HEK293 (cell line): ENCODE measurements around the gene PPFIA2.

Experiments used
- CTCF ChIA-PET: fragments of 350-600 bp; formaldehyde crosslinking; extraction: SDS; loops from one replicate; lab custom pipeline; 2021; ENCODE audit warnings: antibody characterized with exemption; lab: Yijun Ruan, JAX
- POLR2A ChIA-PET: fragments of 300-600 bp; formaldehyde crosslinking; extraction: SDS; loops from one replicate; lab custom pipeline; 2020; ENCODE audit warnings: antibody characterized with exemption, inconsistent platforms; lab: Yijun Ruan, JAX
- H3K27ac ChIP-seq: fragments of 200-500 bp; sonication (Bioruptor generic); 2 replicates; pipeline ENCODE4 v1.5.1; 2014; ENCODE audit warnings: low read depth, low read length, control low read depth, inconsistent platforms; ENCODE audit errors: extremely low read depth
- H3K36me3 ChIP-seq, 2 experiments: fragments of 200-500 bp in 1 of 2; sonication (Bioruptor generic) in 1 of 2; 1 replicate in 1 of 2; 2 replicates in 1 of 2; pipeline ENCODE4 v1.5.1; 2014 to 2017; ENCODE audit warnings: inconsistent platforms in 2 of 2, low read length in 2 of 2; ENCODE audit not compliant: control insufficient read depth in 2 of 2, insufficient read depth in 1 of 2
- H3K4me1 ChIP-seq: fragments of 200-500 bp; sonication (Bioruptor generic); 2 replicates; pipeline ENCODE4 v1.5.1; 2014; ENCODE audit warnings: mild to moderate bottlenecking, low read length, inconsistent platforms; ENCODE audit not compliant: control insufficient read depth, insufficient read depth
- H3K4me3 ChIP-seq: 2 replicates; pipeline ENCODE4 v1.5.1; 2011; ENCODE audit warnings: low read depth, mild to moderate bottlenecking, control low read depth, low read length, moderate library complexity
- H3K9me3 ChIP-seq: fragments of 200-500 bp; sonication (Bioruptor generic); 2 replicates; pipeline ENCODE4 v1.5.1; 2014; ENCODE audit warnings: low read depth, low read length, inconsistent platforms; ENCODE audit not compliant: control insufficient read depth, insufficient read depth
- WT1 ChIP-seq: fragments of 450-650 bp; formaldehyde crosslinking; IDR thresholded peaks from 2 replicates; pipeline ENCODE4 v1.5.1; 2016; ENCODE audit warnings: missing biosample characterization, missing genetic modification characterization
- ZBTB1 ChIP-seq: fragments of 450-650 bp; formaldehyde crosslinking; IDR thresholded peaks from 2 replicates; pipeline ENCODE4 v1.5.1; 2016; ENCODE audit warnings: missing biosample characterization, missing genetic modification characterization
- ZFHX2 ChIP-seq: fragments of 450-650 bp; formaldehyde crosslinking; conservative IDR thresholded peaks from 2 replicates; pipeline ENCODE4 v1.5.1; 2016; ENCODE audit warnings: missing biosample characterization, missing genetic modification characterization
- ZNF114 ChIP-seq: fragments of 450-650 bp; formaldehyde crosslinking; IDR thresholded peaks from 2 replicates; pipeline ENCODE4 v1.5.0; 2017; ENCODE audit warnings: missing biosample characterization, missing genetic modification characterization
- ZNF132 ChIP-seq: fragments of 450-650 bp; formaldehyde crosslinking; IDR thresholded peaks from 2 replicates; pipeline ENCODE4 v1.5.1; 2017; ENCODE audit warnings: missing biosample characterization, missing genetic modification characterization, borderline replicate concordance
- ZNF16 ChIP-seq: fragments of 450-650 bp; formaldehyde crosslinking; IDR thresholded peaks from 2 replicates; pipeline ENCODE4 v1.5.1; 2016; ENCODE audit warnings: low read depth, missing biosample characterization, missing genetic modification characterization
- ZNF529 ChIP-seq: fragments of 450-650 bp; formaldehyde crosslinking; IDR thresholded peaks from 2 replicates; pipeline ENCODE4 v1.5.1; 2017; ENCODE audit warnings: missing genetic modification characterization, missing biosample characterization; ENCODE audit not compliant: insufficient replicate concordance
- ZNF664 ChIP-seq: fragments of 450-650 bp; formaldehyde crosslinking; IDR thresholded peaks from 2 replicates; pipeline ENCODE4 v1.5.1; 2016; ENCODE audit warnings: missing biosample characterization, missing genetic modification characterization
- ZXDB ChIP-seq: fragments of 450-650 bp; formaldehyde crosslinking; IDR thresholded peaks from 2 replicates; pipeline ENCODE4 v1.5.1; 2016; ENCODE audit warnings: missing biosample characterization, missing genetic modification characterization
- TF ChIP-seq, protein P1 (sequence below): fragments of 450-650 bp; formaldehyde crosslinking; IDR thresholded peaks from 2 replicates; pipeline ENCODE4 v1.5.1; 2016; ENCODE audit warnings: missing biosample characterization, missing genetic modification characterization
- TF ChIP-seq, protein P2 (sequence below): fragments of 450-650 bp; IDR thresholded peaks from 2 replicates; pipeline ENCODE4 v1.5.1; 2018; ENCODE audit warnings: missing biosample characterization, mild to moderate bottlenecking, missing genetic modification characterization
- TF ChIP-seq, protein P3 (sequence below): fragments of 450-650 bp; formaldehyde crosslinking; IDR thresholded peaks from 2 replicates; pipeline ENCODE4 v1.5.1; 2016; ENCODE audit warnings: missing biosample characterization, missing genetic modification characterization

The PPFIA2 gene

DNA sequence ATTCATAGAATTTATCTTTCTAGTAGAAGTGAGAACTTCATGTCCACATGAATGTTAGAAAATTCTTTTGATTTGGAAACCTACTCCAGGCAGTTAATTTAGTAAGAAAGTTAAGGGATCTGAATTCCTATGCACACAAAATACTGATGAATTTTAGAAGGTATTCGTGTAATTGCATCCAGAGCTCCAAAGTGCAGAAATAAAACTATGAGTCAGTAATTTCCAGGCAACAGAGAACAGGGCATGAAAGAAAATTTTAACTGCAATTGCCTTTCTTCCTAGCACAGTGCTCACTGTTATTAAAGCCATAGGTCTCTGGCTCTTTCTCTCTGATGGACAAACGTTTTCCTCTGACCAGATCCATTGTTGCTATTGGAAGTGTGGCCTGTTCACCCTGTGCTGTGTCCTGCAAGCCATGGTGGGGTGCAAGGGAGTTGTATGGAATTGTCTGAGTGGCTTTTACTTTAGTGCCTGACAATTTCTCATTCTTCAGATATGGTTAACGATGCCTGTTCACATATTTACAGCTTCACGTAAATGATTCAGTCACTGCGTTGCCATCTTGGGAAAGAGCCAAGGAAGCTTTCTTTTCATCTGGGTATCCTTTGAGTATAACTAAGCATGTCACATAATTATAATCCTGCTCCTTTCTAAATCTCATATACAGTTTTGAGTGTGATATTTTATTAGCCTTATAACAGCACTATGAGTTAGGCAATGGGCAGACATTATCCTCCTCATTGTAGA is 536.1 kb downstream of the PPFIA2 start:
- Histone ChIP-seq H3K9me3 (no peaks in the 10 kb centered on the region), H3K4me1 (no peaks in the 10 kb centered on the region; the same call in 1 of the 2 replicates), H3K36me3 (no peaks in the 10 kb centered on the region), H3K27ac (no peak overlapping the region), H3K4me3 (no peak overlapping the region)
- CTCF ChIA-PET = no interaction called here
- TF ChIP-seq ZNF529 (tag by site-specific recombination) (no peak), WT1 (tag by site-specific recombination) (no peak), ZNF16 (tag by site-specific recombination) (no peak), ZNF664 (tag by site-specific recombination) (no peak)
- TF ChIP-seq, protein P1, sequence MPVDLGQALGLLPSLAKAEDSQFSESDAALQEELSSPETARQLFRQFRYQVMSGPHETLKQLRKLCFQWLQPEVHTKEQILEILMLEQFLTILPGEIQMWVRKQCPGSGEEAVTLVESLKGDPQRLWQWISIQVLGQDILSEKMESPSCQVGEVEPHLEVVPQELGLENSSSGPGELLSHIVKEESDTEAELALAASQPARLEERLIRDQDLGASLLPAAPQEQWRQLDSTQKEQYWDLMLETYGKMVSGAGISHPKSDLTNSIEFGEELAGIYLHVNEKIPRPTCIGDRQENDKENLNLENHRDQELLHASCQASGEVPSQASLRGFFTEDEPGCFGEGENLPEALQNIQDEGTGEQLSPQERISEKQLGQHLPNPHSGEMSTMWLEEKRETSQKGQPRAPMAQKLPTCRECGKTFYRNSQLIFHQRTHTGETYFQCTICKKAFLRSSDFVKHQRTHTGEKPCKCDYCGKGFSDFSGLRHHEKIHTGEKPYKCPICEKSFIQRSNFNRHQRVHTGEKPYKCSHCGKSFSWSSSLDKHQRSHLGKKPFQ (tag by site-specific recombination) = no peak
- TF ChIP-seq, protein P2, sequence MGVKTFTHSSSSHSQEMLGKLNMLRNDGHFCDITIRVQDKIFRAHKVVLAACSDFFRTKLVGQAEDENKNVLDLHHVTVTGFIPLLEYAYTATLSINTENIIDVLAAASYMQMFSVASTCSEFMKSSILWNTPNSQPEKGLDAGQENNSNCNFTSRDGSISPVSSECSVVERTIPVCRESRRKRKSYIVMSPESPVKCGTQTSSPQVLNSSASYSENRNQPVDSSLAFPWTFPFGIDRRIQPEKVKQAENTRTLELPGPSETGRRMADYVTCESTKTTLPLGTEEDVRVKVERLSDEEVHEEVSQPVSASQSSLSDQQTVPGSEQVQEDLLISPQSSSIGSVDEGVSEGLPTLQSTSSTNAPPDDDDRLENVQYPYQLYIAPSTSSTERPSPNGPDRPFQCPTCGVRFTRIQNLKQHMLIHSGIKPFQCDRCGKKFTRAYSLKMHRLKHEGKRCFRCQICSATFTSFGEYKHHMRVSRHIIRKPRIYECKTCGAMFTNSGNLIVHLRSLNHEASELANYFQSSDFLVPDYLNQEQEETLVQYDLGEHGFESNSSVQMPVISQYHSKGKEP (tag by site-specific recombination) = no peak
- POLR2A ChIA-PET = no interaction called here

DNA sequence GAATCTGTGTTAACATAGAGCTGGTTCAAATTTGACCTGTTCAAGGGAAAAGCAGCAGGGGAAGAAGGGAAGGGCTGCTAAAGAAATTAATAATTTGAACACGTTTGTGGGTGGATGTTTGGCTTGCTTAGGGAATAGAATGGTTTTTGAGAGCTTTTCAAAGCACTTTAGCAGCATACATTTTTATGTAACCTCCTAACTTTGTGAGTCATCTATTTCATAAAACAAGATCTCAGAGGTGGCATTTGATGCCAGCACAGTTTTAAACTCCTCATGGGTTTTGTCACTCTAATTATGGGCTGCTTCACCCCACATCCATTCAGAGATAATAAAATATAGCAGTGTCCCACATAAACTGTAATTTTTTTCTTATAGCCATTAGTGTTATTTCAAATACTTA is 537.5 kb downstream of the PPFIA2 start:
- TF ChIP-seq ZFHX2 (no peak), ZXDB (tag by site-specific recombination) (no peak), WT1 (tag by site-specific recombination) (no peak), ZNF132 (tag by site-specific recombination) (no peak), ZBTB1 (tag by site-specific recombination) (no peak)
- TF ChIP-seq, protein P3, sequence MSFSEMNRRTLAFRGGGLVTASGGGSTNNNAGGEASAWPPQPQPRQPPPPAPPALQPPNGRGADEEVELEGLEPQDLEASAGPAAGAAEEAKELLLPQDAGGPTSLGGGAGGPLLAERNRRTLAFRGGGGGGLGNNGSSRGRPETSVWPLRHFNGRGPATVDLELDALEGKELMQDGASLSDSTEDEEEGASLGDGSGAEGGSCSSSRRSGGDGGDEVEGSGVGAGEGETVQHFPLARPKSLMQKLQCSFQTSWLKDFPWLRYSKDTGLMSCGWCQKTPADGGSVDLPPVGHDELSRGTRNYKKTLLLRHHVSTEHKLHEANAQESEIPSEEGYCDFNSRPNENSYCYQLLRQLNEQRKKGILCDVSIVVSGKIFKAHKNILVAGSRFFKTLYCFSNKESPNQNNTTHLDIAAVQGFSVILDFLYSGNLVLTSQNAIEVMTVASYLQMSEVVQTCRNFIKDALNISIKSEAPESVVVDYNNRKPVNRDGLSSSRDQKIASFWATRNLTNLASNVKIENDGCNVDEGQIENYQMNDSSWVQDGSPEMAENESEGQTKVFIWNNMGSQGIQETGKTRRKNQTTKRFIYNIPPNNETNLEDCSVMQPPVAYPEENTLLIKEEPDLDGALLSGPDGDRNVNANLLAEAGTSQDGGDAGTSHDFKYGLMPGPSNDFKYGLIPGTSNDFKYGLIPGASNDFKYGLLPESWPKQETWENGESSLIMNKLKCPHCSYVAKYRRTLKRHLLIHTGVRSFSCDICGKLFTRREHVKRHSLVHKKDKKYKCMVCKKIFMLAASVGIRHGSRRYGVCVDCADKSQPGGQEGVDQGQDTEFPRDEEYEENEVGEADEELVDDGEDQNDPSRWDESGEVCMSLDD (tag by site-specific recombination) = no peak
- no peaks in the 10 kb centered on the region for H3K36me3 ChIP-seq
- ChIA-PET POLR2A (no interaction called here), CTCF (interaction anchor here (1.0 kb wide), 1 partner anchor 36 kb away, joined by 3 read pairs; no protein-coding TSS in a partner anchor)
- H3K4me3 ChIP-seq = no peak overlapping the region
- no peaks in the 10 kb centered on the region for H3K9me3 ChIP-seq
- H3K4me1 ChIP-seq = no peaks in the 10 kb centered on the region; the same call in 1 of the 2 replicates
- H3K27ac ChIP-seq = no peak overlapping the region

DNA sequence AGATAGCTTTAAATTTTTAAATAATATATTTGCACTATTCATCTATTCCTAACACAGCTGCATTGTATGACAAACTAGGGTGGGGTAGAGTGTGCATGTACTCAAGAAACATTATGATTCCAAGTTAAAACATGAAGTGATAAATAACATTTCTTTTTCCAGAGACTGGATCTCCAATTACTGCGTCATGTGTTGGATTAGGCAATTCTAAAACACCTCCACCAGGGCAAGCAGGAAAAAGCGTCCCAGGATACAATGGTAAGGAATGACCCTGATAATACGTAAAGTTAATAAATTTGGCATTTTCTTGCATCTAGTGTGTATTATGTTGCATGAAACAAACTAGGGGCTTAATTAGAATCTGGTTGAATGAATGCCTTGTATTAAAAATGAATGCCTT is 542.4 kb downstream of the PPFIA2 start:
- H3K4me3 ChIP-seq = no peak overlapping the region
- ChIA-PET CTCF (no interaction called here), POLR2A (no interaction called here)
- H3K4me1 ChIP-seq = no peaks in the 10 kb centered on the region; the same call in 1 of the 2 replicates
- no peaks in the 10 kb centered on the region for H3K36me3 ChIP-seq
- H3K9me3 ChIP-seq = no peaks in the 10 kb centered on the region
- no peak overlapping the region for H3K27ac ChIP-seq
- no peak for TF ChIP-seq ZNF114 (tag by site-specific recombination)
